T-helper 22 cell (primary cell): Measurements from ENCODE around the gene STX2.
"Not testable (repeated sequence)": the region's sequence is repeated elsewhere in the genome, so short reads cannot be mapped to it uniquely, and the experiment has no call there.

ENCODE experiments used
- DNase-seq: peaks from one replicate; pipeline ENCODE4 v3.0.0-alpha.2; 2020; ENCODE audit warnings: low read depth

STX2 gene

GRCh38 chr12:130764475-130765185 lies 74.4 kb downstream of the STX2 start:
- DNase-seq: no peak

GRCh38 chr12:130764073-130764472 lies 75.0 kb downstream of the STX2 start:
- no peak for DNase-seq

- no peak for DNase-seq
Measured at GRCh38 chr12:130762319-130762675, 76.8 kb downstream of the STX2 start.

- peak; percentile 9 for DNase-seq
Measured at GRCh38 chr12:130761537-130762318, 77.3 kb downstream of the STX2 start.

GRCh38 chr12:130754234-130754901 lies 84.7 kb downstream of the STX2 start:
- DNase-seq: no peak

- no peak for DNase-seq
Measured at GRCh38 chr12:130752692-130753230, 86.3 kb downstream of the STX2 start.

GRCh38 chr12:130752037-130752436 lies 87.0 kb downstream of the STX2 start:
- DNase-seq: not testable (repeated sequence)

GRCh38 chr12:130748786-130749185 lies 90.3 kb downstream of the STX2 start:
- no peak for DNase-seq

- DNase-seq: peak; percentile 11
Measured at GRCh38 chr12:130747867-130748740, 90.9 kb downstream of the STX2 start.

GRCh38 chr12:130746546-130746945 lies 92.5 kb downstream of the STX2 start:
- DNase-seq: no peak

- DNase-seq: no peak
Measured at GRCh38 chr12:130745921-130746320, 93.1 kb downstream of the STX2 start.

GRCh38 chr12:130744274-130744673 lies 94.8 kb downstream of the STX2 start:
- DNase-seq: no peak

- no peak for DNase-seq
Measured at GRCh38 chr12:130743606-130744005, 95.4 kb downstream of the STX2 start.

- DNase-seq: no peak
Measured at GRCh38 chr12:130743176-130743575, 95.9 kb downstream of the STX2 start.

- no peak for DNase-seq
Measured at GRCh38 chr12:130742716-130743115, 96.3 kb downstream of the STX2 start.

GRCh38 chr12:130742112-130742511 lies 96.9 kb downstream of the STX2 start:
- DNase-seq: no peak
